HG03520 (cell line): ENCODE results near the gene VANGL1.

Experiments used
- ATAC-seq: cut with Tn5 transposase; IDR thresholded peaks from one replicate; pipeline ENCODE4 v1.9.1; 2021; ENCODE audit warnings: mild to moderate bottlenecking, moderate library complexity; ENCODE audit not compliant: unreplicated experiment

VANGL1 gene

DNA sequence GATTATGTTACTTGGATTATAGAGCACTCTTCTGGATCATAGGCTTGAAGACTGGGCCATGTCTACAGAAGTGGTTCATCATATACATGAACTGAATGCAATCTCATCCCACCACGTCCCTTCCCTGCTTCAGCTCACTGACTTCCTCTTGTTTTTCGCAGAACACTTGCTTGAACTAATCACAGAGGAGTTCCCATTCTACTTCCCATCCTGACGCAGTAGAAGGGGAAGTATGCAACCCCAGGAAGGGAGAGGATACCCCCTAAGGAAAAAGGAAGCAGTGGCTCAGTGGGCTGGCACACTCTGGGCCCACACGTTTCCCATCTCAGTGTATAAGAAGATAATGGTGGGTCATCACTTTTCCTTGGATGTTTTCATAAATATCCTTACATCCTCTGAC lies 90.5 kb downstream of the VANGL1 start:
- no peak for ATAC-seq

GRCh38 chr1:115740811-115741210 lies 99.0 kb downstream of the VANGL1 start:
- no peak for ATAC-seq

GRCh38 chr1:115744646-115745275 lies 103.0 kb downstream of the VANGL1 start:
- no peak for ATAC-seq

DNA sequence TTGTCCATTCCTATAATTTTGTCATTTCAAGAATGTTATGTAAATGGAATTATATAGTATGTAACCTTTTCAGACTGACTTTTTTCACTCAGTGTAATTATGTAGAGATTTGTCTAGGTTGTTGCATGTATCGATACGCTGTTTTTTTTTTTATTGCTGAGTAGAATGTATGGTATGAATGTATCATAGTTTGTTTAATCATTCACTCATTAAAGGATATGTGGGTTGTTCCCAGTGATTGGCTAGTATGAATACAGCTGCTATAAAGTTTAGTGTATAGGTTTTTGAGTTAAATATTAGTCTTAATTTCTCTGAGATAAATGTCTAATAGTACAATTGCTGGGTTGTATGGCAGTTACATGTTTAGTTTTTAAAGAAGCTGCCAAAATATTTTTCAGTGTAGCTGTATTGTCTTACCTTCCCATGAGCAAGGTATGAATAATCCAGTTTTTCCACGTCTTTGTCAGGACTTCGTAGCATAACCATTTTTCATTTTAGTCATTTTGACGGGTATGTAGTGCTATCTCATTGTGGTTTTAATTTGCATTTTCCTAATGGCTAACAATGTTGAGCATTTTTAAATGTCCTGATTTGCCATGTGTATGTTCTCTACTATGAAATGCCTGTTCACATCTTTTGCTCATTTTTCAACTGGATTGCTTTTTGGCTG lies 104.4 kb downstream of the VANGL1 start:
- no peak for ATAC-seq
